Measurements from ENCODE around the gene TMEM8B. TPM values are rescaled to one million over a fixed set of nuclear protein-coding genes. Genes with fewer than 3 reads are reported as not detected.
A peak's percentile ranks its signal among the peaks of the same experiment; 100 is the strongest.

TMEM8B gene
- total RNA-seq, 1 experiment from 2014 or later, result 9.3 TPM

DNA sequence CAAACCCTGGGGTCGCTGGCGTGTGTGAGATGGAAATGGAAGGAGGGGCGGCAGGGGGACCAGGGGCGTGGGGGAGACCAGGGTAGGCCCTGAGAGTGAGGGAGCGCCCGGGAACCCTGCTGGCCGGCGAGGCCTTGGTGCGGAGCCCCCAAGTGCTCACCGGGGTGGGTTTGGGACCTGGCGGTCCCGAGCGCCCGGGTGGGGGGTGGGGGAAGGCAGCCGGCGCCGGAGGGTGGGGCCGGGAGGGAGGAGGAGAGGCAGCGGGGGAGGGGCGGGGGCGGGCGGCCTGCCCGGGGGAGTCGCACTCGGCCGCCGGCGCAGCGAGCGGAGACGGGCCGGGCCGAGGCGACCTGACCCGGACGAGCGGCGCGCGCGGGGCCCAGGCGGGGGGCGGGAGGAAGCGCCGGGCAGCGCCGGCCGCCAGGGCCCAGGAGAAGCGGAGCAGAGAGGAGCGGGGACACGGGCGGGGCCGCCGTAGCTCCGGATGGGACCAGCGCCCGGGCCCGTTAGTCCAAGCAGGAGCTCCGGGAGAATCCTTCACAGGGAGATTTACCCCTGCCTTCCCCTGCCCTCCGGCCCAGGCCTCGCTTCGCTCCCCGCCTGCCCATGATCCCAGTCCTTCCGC, 37.6 kb upstream of the TMEM8B start, which contains the start of gene NPR2:
Gene NPR2 (plus strand): TSS at position 295 of the 625 bp plus-strand sequence. CDS start 818 bp downstream, outside the sequence.
- Histone ChIP-seq H2BK5ac (ENCODE audit: insufficient read length, low read length) (no peak within 1 kb of the TSS), H3K56ac (ENCODE audit: insufficient read length, low read depth, low read length) (no peak within 1 kb of the TSS), H2BK15ac (ENCODE audit: low read depth, low read length) (no peak within 1 kb of the TSS), H3K9me3 (ENCODE audit: control insufficient read depth, low read depth, low read length) (no peaks in the 10 kb centered on the region), H4K20me1 (ENCODE audit: control insufficient read depth, insufficient read depth, insufficient read length) (no peaks in the 10 kb centered on the region), H3T11ph (ENCODE audit: low read length) (no peak within 1 kb of the TSS), H2BK12ac (ENCODE audit: insufficient read length, low read depth, low read length) (no peak within 1 kb of the TSS), H3K4me1 (ENCODE audit: insufficient read depth, low read length) (no peaks in the 10 kb centered on the region), H2AFZ (ENCODE audit: low read length) (no peak within 1 kb of the TSS), H2BK120ac (ENCODE audit: low read depth, low read length, poor library complexity, severe bottlenecking) (no peak within 1 kb of the TSS), H3K27me3 (ENCODE audit: insufficient read depth, low read length) (no peaks in the 10 kb centered on the region), H4K5ac (ENCODE audit: insufficient read length, low read depth, low read length) (no peak within 1 kb of the TSS), H3K4me2 (ENCODE audit: insufficient read depth, insufficient read length, low read length) (peak within 1 kb of the TSS; percentile 66), H2BK20ac (ENCODE audit: low read depth, low read length, poor library complexity, severe bottlenecking) (no peak within 1 kb of the TSS), H3K14ac (ENCODE audit: insufficient read depth, low read length) (peak within 1 kb of the TSS; percentile 85), H3K79me2 (ENCODE audit: insufficient read depth, low read length) (no peaks in the 10 kb centered on the region), H3K23ac (ENCODE audit: insufficient read length, low read depth, low read length) (no peak within 1 kb of the TSS), H3K18ac (ENCODE audit: insufficient read length, low read depth, low read length) (peak within 1 kb of the TSS; percentile 45), H3K9ac (ENCODE audit: extremely low read depth, insufficient read length, low read length) (no peak within 1 kb of the TSS), H2AK5ac (ENCODE audit: insufficient read length, low read length) (no peak within 1 kb of the TSS), H3K23me2 (ENCODE audit: insufficient read length, low read depth, low read length, poor library complexity, severe bottlenecking) (peaks cover 3% of the 10 kb centered on the region), H4K91ac (ENCODE audit: insufficient read length, low read depth, low read length) (no peak within 1 kb of the TSS), H4K8ac (replicated peaks; ENCODE audit: insufficient read length, low read depth, low read length) (no peak within 1 kb of the TSS), H3K79me1 (ENCODE audit: insufficient read depth, low read depth, low read length, poor library complexity, severe bottlenecking) (no peaks in the 10 kb centered on the region), H3K4ac (ENCODE audit: low read depth, low read length) (no peak within 1 kb of the TSS), H3K27ac (ENCODE audit: insufficient read length, low read depth, low read length) (no peak within 1 kb of the TSS)
- Mint-ChIP-seq H3K36me3 (ENCODE audit: insufficient read depth in 1 of 3, low read depth in 3 of 3) (peaks cover 0 to 4% (median 3%) of the 10 kb centered on the region in 3 experiments; a peak in 5 of 7 replicates), H3K27me3 (ENCODE audit: low read depth) (peaks cover 4% of the 10 kb centered on the region), H3K9me3 (no peaks in the 10 kb centered on the region), H3K4me1 (peaks cover 17 to 20% of the 10 kb centered on the region in 2 experiments), H3K27ac (peak within 1 kb of the TSS in 1 of 3 experiments; percentile 64; a peak in 1 of 7 replicates), H3K4me3 (peak within 1 kb of the TSS; percentile 77 to 85)
- no CpG with 5 or more reads among the region's 64 CpGs for WGBS (ENCODE audit: extremely low coverage, insufficient read length, low lambda C conversion rate)
- no peak for DNase-seq
- TF ChIP-seq, protein P1, sequence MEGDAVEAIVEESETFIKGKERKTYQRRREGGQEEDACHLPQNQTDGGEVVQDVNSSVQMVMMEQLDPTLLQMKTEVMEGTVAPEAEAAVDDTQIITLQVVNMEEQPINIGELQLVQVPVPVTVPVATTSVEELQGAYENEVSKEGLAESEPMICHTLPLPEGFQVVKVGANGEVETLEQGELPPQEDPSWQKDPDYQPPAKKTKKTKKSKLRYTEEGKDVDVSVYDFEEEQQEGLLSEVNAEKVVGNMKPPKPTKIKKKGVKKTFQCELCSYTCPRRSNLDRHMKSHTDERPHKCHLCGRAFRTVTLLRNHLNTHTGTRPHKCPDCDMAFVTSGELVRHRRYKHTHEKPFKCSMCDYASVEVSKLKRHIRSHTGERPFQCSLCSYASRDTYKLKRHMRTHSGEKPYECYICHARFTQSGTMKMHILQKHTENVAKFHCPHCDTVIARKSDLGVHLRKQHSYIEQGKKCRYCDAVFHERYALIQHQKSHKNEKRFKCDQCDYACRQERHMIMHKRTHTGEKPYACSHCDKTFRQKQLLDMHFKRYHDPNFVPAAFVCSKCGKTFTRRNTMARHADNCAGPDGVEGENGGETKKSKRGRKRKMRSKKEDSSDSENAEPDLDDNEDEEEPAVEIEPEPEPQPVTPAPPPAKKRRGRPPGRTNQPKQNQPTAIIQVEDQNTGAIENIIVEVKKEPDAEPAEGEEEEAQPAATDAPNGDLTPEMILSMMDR (conservative IDR thresholded peaks at IDR 0.05), result no peak
